Melanocyte of skin (primary cell): Measurements from ENCODE around the gene PTPRE. TPM values are rescaled to one million over a fixed set of nuclear protein-coding genes. Genes with fewer than 3 reads are reported as not detected.

Experiments used
- total RNA-seq, 2 donors: library from RNA; depleted of rRNA; stranded (reverse); fragments of >200 nt; gene quantifications; 2 replicates each; pipeline ENCODE4 v1.2.3, GENCODE V29; 2012

Gene PTPRE
- 1 to 10 TPM in 1 of 2 donors, under 1 TPM in 1; 0.69 to 1.3 TPM for total RNA-seq

GRCh38 chr10:127906548-127907377 is at the start of gene PTPRE:
Gene PTPRE, plus strand, starts transcription at chr10:127907103. Its CDS starts 133,779 bp downstream, at chr10:128040882.

GRCh38 chr10:127892743-127893142 is 14.2 kb upstream of the PTPRE start, which contains the start of gene CLRN3:
Gene CLRN3, minus strand, starts transcription at chr10:127892941. Its CDS starts 157 bp downstream, at chr10:127892784.

GRCh38 chr10:128125944-128126764 is 219.3 kb downstream of the PTPRE start, which contains the start of gene MKI67:
Gene MKI67, minus strand, starts transcription at chr10:128126423. Its CDS starts 756 bp downstream, at chr10:128125667.

Other genes starting within 250 kb of the PTPRE start
- gene FOXI2, start 169.9 kb upstream of the PTPRE start, total RNA-seq = not detected
- under 1 TPM in 1 of 2 donors, not detected in 1; under 0.01 TPM for gene CLRN3, start 14.2 kb upstream of the PTPRE start, total RNA-seq
- 10 to 100 TPM; 20.3 to 40.3 TPM for gene MKI67, start 219.3 kb downstream of the PTPRE start, total RNA-seq